Measurements from ENCODE around the gene DNAJC17.
A peak's percentile ranks its signal among the peaks of the same experiment; 100 is the strongest.

The DNAJC17 gene, protein sequence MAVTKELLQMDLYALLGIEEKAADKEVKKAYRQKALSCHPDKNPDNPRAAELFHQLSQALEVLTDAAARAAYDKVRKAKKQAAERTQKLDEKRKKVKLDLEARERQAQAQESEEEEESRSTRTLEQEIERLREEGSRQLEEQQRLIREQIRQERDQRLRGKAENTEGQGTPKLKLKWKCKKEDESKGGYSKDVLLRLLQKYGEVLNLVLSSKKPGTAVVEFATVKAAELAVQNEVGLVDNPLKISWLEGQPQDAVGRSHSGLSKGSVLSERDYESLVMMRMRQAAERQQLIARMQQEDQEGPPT

DNA sequence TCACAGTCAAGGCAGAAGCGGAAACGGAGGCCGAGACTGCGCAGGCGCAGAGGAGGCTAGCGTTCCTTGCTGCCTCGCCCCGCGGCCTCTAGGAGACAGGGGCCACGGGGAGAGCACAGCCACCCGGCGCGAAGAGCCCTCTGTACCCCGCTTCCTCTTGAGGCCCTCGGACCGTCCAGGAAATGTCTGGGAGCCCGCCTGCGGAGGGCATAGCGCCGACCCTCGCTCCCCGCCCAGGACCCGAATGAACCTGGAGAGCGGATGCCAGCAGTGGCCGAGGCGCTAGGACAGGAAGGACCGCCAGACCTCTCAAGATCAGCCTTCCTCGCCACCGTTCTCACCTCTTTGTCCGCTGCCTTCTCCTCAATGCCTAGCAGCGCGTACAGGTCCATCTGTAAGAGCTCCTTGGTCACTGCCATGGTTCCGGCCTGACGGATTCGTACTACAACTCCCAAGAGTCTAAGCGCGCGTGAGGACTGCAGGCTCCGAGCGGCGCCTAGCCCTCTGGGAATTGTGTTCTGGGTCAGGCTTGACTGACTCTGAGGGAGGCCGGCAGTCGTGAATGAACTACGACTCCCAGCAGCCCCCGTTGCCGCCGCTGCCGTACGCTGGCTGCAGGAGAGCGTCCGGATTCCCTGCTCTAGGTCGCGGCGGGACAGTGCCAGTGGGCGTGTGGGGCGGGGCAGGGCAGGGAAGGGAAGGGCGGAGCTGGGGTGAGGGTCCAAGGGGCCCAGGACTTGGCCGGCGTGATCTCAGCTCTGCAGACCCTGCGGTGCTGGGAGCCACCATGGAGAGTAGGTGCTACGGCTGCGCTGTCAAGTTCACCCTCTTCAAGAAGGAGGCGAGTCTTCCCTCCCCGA lies at the start of gene DNAJC17, which contains the start of gene ZFYVE19:
DNAJC17 (minus strand) TSS at position 446 of the 860 bp plus-strand sequence; CDS start at position 419, 27 bp downstream.
ZFYVE19 (plus strand) TSS at position 62 of the 860 bp plus-strand sequence; CDS start at position 563, 501 bp downstream.
- H3K27ac ChIP-seq (ENCODE audit: low read depth, low read length) = peak within 1 kb of the TSS; percentile 35; the same call in 1 of the 2 replicates
- peak within 1 kb of the TSS; percentile 85 for H3K9ac ChIP-seq (ENCODE audit: low read length)
- no peaks in the 10 kb centered on the region for H3K9me3 ChIP-seq (ENCODE audit: control insufficient read depth, insufficient read depth, low read depth, low read length)
- H3K27me3 ChIP-seq (ENCODE audit: control insufficient read depth, insufficient read depth, low read length) = no peaks in the 10 kb centered on the region
- peak within 1 kb of the TSS; percentile 99 for H3K4me3 ChIP-seq (ENCODE audit: low read depth, low read length)
- H3K4me1 ChIP-seq (ENCODE audit: control insufficient read depth, insufficient read depth, low read length) = peaks cover 8% of the 10 kb centered on the region; the same call in 1 of the 2 replicates
- H3K36me3 ChIP-seq (ENCODE audit: control insufficient read depth, insufficient read depth, low read length) = peaks cover 17% of the 10 kb centered on the region

DNA sequence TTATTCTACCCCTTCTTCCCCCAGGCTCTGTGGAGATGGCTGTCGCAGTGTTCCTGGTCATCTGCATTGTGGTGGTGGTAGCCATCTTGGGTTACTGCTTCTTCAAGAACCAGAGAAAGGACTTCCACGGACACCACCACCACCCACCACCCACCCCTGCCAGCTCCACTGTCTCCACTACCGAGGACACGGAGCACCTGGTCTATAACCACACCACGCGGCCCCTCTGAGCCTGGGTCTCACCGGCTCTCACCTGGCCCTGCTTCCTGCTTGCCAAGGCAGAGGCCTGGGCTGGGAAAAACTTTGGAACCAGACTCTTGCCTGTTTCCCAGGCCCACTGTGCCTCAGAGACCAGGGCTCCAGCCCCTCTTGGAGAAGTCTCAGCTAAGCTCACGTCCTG lies 49.5 kb upstream of the DNAJC17 start:
- peaks cover 49% of the 10 kb centered on the region for H3K36me3 ChIP-seq (ENCODE audit: control insufficient read depth, insufficient read depth, low read length)
- no peak overlapping the region for H3K4me3 ChIP-seq (ENCODE audit: low read depth, low read length)
- no peaks in the 10 kb centered on the region for H3K4me1 ChIP-seq (ENCODE audit: control insufficient read depth, insufficient read depth, low read length)
- no peak overlapping the region for H3K27ac ChIP-seq (ENCODE audit: low read depth, low read length)
- H3K9ac ChIP-seq (ENCODE audit: low read length) = no peak overlapping the region
- no peaks in the 10 kb centered on the region for H3K9me3 ChIP-seq (ENCODE audit: control insufficient read depth, insufficient read depth, low read depth, low read length)
- no peaks in the 10 kb centered on the region for H3K27me3 ChIP-seq (ENCODE audit: control insufficient read depth, insufficient read depth, low read length)

GRCh38 chr15:40855706-40856234 lies 48.5 kb upstream of the DNAJC17 start:
- Histone ChIP-seq H3K27ac (ENCODE audit: low read depth, low read length) (no peak overlapping the region), H3K4me1 (ENCODE audit: control insufficient read depth, insufficient read depth, low read length) (no peaks in the 10 kb centered on the region), H3K9ac (ENCODE audit: low read length) (no peak overlapping the region), H3K36me3 (ENCODE audit: control insufficient read depth, insufficient read depth, low read length) (peaks cover 55% of the 10 kb centered on the region), H3K9me3 (ENCODE audit: control insufficient read depth, insufficient read depth, low read depth, low read length) (no peaks in the 10 kb centered on the region), H3K4me3 (ENCODE audit: low read depth, low read length) (no peak overlapping the region), H3K27me3 (ENCODE audit: control insufficient read depth, insufficient read depth, low read length) (no peaks in the 10 kb centered on the region)

DNA sequence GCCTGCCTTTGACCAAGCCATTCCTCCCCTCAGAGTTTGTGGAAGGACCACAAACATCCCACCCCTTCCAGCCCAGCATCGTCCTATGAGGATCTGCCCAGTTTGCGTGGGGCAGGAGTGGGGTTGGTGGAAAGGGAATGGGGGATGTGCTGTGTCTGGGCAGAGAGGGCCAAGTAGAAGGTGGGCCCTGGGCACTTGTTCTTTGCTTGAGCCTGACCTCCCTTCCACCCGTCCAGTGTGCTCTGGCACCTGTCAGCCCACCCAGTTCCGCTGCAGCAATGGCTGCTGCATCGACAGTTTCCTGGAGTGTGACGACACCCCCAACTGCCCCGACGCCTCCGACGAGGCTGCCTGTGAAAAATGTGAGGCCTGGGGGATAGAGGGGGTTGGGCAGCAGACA lies 46.9 kb upstream of the DNAJC17 start:
- no peaks in the 10 kb centered on the region for H3K4me1 ChIP-seq (ENCODE audit: control insufficient read depth, insufficient read depth, low read length)
- no peak overlapping the region for H3K4me3 ChIP-seq (ENCODE audit: low read depth, low read length)
- no peaks in the 10 kb centered on the region for H3K27me3 ChIP-seq (ENCODE audit: control insufficient read depth, insufficient read depth, low read length)
- no peak overlapping the region for H3K9ac ChIP-seq (ENCODE audit: low read length)
- no peak overlapping the region for H3K27ac ChIP-seq (ENCODE audit: low read depth, low read length)
- H3K36me3 ChIP-seq (ENCODE audit: control insufficient read depth, insufficient read depth, low read length) = peaks cover 61% of the 10 kb centered on the region
- no peaks in the 10 kb centered on the region for H3K9me3 ChIP-seq (ENCODE audit: control insufficient read depth, insufficient read depth, low read depth, low read length)

- Histone ChIP-seq H3K36me3 (ENCODE audit: control insufficient read depth, insufficient read depth, low read length) (peaks cover 63% of the 10 kb centered on the region), H3K4me1 (ENCODE audit: control insufficient read depth, insufficient read depth, low read length) (no peaks in the 10 kb centered on the region), H3K4me3 (ENCODE audit: low read depth, low read length) (no peak overlapping the region), H3K9me3 (ENCODE audit: control insufficient read depth, insufficient read depth, low read depth, low read length) (no peaks in the 10 kb centered on the region), H3K9ac (ENCODE audit: low read length) (no peak overlapping the region), H3K27me3 (ENCODE audit: control insufficient read depth, insufficient read depth, low read length) (no peaks in the 10 kb centered on the region), H3K27ac (ENCODE audit: low read depth, low read length) (no peak overlapping the region)
These were observed 46.1 kb upstream of the DNAJC17 start for GRCh38 chr15:40853241-40853890.

DNA sequence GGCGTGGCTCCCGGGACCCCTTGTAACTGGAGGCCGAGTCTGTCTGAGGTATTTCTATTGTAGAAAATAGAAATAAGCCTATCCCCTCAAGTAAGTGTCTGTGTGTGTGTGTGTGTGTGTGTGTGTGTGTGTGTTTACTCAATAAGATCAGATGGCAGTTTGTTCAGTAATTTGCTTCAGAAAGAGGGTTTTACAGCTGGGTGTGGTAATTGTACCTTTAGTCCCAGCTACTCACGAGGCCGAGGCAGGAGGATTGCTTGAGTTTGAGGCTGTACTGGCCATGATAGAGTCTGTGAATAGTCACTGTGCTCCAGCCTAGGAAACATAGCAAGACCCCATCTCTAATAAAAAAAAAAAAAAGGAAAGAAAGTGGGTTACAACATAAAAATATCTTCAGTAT lies 45.3 kb upstream of the DNAJC17 start:
- no peak overlapping the region for H3K4me3 ChIP-seq (ENCODE audit: low read depth, low read length)
- H3K9ac ChIP-seq (ENCODE audit: low read length) = no peak overlapping the region
- H3K27ac ChIP-seq (ENCODE audit: low read depth, low read length) = no peak overlapping the region
- H3K9me3 ChIP-seq (ENCODE audit: control insufficient read depth, insufficient read depth, low read depth, low read length) = no peaks in the 10 kb centered on the region
- peaks cover 3% of the 10 kb centered on the region; the same call in 1 of the 2 replicates for H3K4me1 ChIP-seq (ENCODE audit: control insufficient read depth, insufficient read depth, low read length)
- no peaks in the 10 kb centered on the region for H3K27me3 ChIP-seq (ENCODE audit: control insufficient read depth, insufficient read depth, low read length)
- H3K36me3 ChIP-seq (ENCODE audit: control insufficient read depth, insufficient read depth, low read length) = peaks cover 63% of the 10 kb centered on the region

DNA sequence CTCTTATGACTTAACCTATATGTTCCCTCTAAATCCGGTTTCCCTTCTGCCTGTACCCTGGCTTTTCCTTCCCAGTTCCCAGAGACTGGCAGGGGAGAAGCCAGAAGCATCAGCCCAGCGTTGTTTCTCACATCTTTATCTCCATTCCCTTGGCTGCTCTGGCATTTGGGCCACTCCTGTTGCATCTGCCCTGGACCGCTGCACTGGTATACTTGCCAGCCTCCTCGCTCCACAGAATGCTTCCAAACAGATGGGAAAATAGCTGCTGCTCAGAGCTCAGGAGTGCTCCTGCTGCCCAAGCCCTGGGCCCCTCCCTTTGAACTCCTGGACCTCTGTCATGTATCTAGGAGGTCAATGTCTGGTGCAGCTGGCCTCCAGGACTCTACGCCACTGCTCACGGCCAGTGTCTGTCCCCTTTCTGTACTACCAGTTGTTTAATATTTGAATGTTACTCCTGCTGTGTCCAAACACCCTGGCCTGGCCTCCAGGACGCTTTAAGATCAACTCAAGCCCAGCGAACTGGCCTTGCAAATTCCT lies 43.4 kb upstream of the DNAJC17 start:
- no peak overlapping the region for H3K9ac ChIP-seq (ENCODE audit: low read length)
- H3K9me3 ChIP-seq (ENCODE audit: control insufficient read depth, insufficient read depth, low read depth, low read length) = no peaks in the 10 kb centered on the region
- H3K36me3 ChIP-seq (ENCODE audit: control insufficient read depth, insufficient read depth, low read length) = peaks cover 57% of the 10 kb centered on the region
- H3K4me1 ChIP-seq (ENCODE audit: control insufficient read depth, insufficient read depth, low read length) = peaks cover 22% of the 10 kb centered on the region
- no peak overlapping the region for H3K27ac ChIP-seq (ENCODE audit: low read depth, low read length)
- H3K27me3 ChIP-seq (ENCODE audit: control insufficient read depth, insufficient read depth, low read length) = no peaks in the 10 kb centered on the region
- H3K4me3 ChIP-seq (ENCODE audit: low read depth, low read length) = no peak overlapping the region

GRCh38 chr15:40847223-40847961 lies 40.1 kb upstream of the DNAJC17 start:
- Histone ChIP-seq H3K4me3 (ENCODE audit: low read depth, low read length) (peak overlapping the region; percentile 39), H3K9ac (ENCODE audit: low read length) (no peak overlapping the region), H3K27ac (ENCODE audit: low read depth, low read length) (peak overlapping the region; percentile 9; the same call in 1 of the 2 replicates), H3K27me3 (ENCODE audit: control insufficient read depth, insufficient read depth, low read length) (peaks cover 22% of the 10 kb centered on the region; the same call in 1 of the 2 replicates), H3K4me1 (ENCODE audit: control insufficient read depth, insufficient read depth, low read length) (peaks cover 33% of the 10 kb centered on the region), H3K9me3 (ENCODE audit: control insufficient read depth, insufficient read depth, low read depth, low read length) (no peaks in the 10 kb centered on the region), H3K36me3 (ENCODE audit: control insufficient read depth, insufficient read depth, low read length) (peaks cover 29% of the 10 kb centered on the region)

- Histone ChIP-seq H3K4me3 (ENCODE audit: low read depth, low read length) (peak overlapping the region; percentile 39), H3K4me1 (ENCODE audit: control insufficient read depth, insufficient read depth, low read length) (peaks cover 33% of the 10 kb centered on the region), H3K36me3 (ENCODE audit: control insufficient read depth, insufficient read depth, low read length) (peaks cover 27% of the 10 kb centered on the region), H3K9me3 (ENCODE audit: control insufficient read depth, insufficient read depth, low read depth, low read length) (no peaks in the 10 kb centered on the region), H3K9ac (ENCODE audit: low read length) (peak overlapping the region; percentile 49), H3K27me3 (ENCODE audit: control insufficient read depth, insufficient read depth, low read length) (peaks cover 24% of the 10 kb centered on the region; the same call in 1 of the 2 replicates), H3K27ac (ENCODE audit: low read depth, low read length) (peak overlapping the region; percentile 9; the same call in 1 of the 2 replicates)
These were observed 39.6 kb upstream of the DNAJC17 start for GRCh38 chr15:40846841-40847222.
